Stimulated activated CD8-positive, alpha-beta memory T cell treated with anti-CD3 and anti-CD28 coated beads, Interleukin-12 subunit alpha, Interleukin-12 subunit beta, amount 100 ng/mL, for 24 hours (primary cell): Measurements from ENCODE around the gene GGN.
"Not testable (repeated sequence)": the region's sequence is repeated elsewhere in the genome, so short reads cannot be mapped to it uniquely, and the experiment has no call there.

Experiments
- DNase-seq: peaks from one replicate; pipeline ENCODE4 v3.0.0-alpha.2; 2020; ENCODE audit errors: extremely low read depth

The GGN gene

GRCh38 chr19:38386971-38387549, 774 bp downstream of the GGN start:
- DNase-seq: no peak

GRCh38 chr19:38386300-38386970, 1.4 kb downstream of the GGN start:
- no peak for DNase-seq

- no peak for DNase-seq
These were observed 2.0 kb downstream of the GGN start for GRCh38 chr19:38385804-38386257.

GRCh38 chr19:38385057-38385803, 2.6 kb downstream of the GGN start:
- no peak for DNase-seq

- DNase-seq: no peak
These were observed 3.4 kb downstream of the GGN start for GRCh38 chr19:38384209-38385027.

- DNase-seq: no peak
These were observed 4.1 kb downstream of the GGN start for GRCh38 chr19:38383743-38384142.

GRCh38 chr19:38383184-38383583, 4.7 kb downstream of the GGN start:
- DNase-seq: no peak

GRCh38 chr19:38381138-38381537, 6.7 kb downstream of the GGN start:
- DNase-seq: no peak

- no peak for DNase-seq
These were observed 9.0 kb downstream of the GGN start for GRCh38 chr19:38378866-38379265.

GRCh38 chr19:38377052-38377451, 10.8 kb downstream of the GGN start:
- DNase-seq: no peak

GRCh38 chr19:38376576-38376975, 11.3 kb downstream of the GGN start:
- no peak for DNase-seq

- no peak for DNase-seq
These were observed 12.1 kb downstream of the GGN start for GRCh38 chr19:38375748-38376147.

- DNase-seq: no peak
These were observed 12.7 kb downstream of the GGN start for GRCh38 chr19:38375098-38375493.

GRCh38 chr19:38374332-38375097, 13.3 kb downstream of the GGN start, which contains the start of gene PSMD8:
Gene PSMD8, plus strand, starts transcription at chr19:38374571. Its CDS starts 31 bp downstream, at chr19:38374602.
- peak; percentile 94 for DNase-seq

GRCh38 chr19:38373907-38374331, 13.9 kb downstream of the GGN start:
- no peak for DNase-seq

GRCh38 chr19:38371081-38371480, 16.8 kb downstream of the GGN start:
- DNase-seq: no peak

GRCh38 chr19:38370299-38370698, 17.5 kb downstream of the GGN start:
- no peak for DNase-seq

GRCh38 chr19:38369584-38369983, 18.2 kb downstream of the GGN start:
- DNase-seq: no peak

- DNase-seq: no peak
These were observed 20.8 kb downstream of the GGN start for GRCh38 chr19:38367041-38367440.

- not testable (repeated sequence) for DNase-seq
These were observed 24.7 kb downstream of the GGN start for GRCh38 chr19:38362946-38363688.
